HEK293 (cell line): ENCODE results near the gene GJC1.

ENCODE experiments used
- GLI4 ChIP-seq: fragments of 450-650 bp; formaldehyde crosslinking; IDR thresholded peaks from 2 replicates; pipeline ENCODE4 v1.5.1; 2016; ENCODE audit warnings: missing biosample characterization, missing genetic modification characterization
- GLIS2 ChIP-seq: fragments of 450-650 bp; formaldehyde crosslinking; IDR thresholded peaks from 2 replicates; pipeline ENCODE4 v1.5.1; 2016; ENCODE audit warnings: missing biosample characterization, missing genetic modification characterization
- KLF8 ChIP-seq: fragments of 450-650 bp; formaldehyde crosslinking; IDR thresholded peaks from 2 replicates; pipeline ENCODE4 v1.5.1; 2016; ENCODE audit warnings: missing biosample characterization, missing genetic modification characterization
- MZF1 ChIP-seq: fragments of 450-650 bp; formaldehyde crosslinking; IDR thresholded peaks from 2 replicates; pipeline ENCODE4 v1.5.1; 2017; ENCODE audit warnings: missing biosample characterization, missing genetic modification characterization, borderline replicate concordance
- OVOL3 ChIP-seq: fragments of 450-650 bp; formaldehyde crosslinking; IDR thresholded peaks from 2 replicates; pipeline ENCODE4 v1.5.1; 2016; ENCODE audit warnings: missing biosample characterization, missing genetic modification characterization
- PBX3 ChIP-seq: sonication (generic); formaldehyde crosslinking; IDR thresholded peaks from 2 replicates; pipeline ENCODE4 v1.8.1; 2022; ENCODE audit warnings: mild to moderate bottlenecking, moderate library complexity, missing genetic modification reagents
- SALL2 ChIP-seq: fragments of 450-650 bp; formaldehyde crosslinking; IDR thresholded peaks from 2 replicates; pipeline ENCODE4 v1.5.0; 2017; ENCODE audit warnings: missing biosample characterization, mild to moderate bottlenecking, missing genetic modification characterization, borderline replicate concordance
- YY1 ChIP-seq: fragments of 450-650 bp; formaldehyde crosslinking; IDR thresholded peaks from 2 replicates; pipeline ENCODE4 v1.5.1; 2018; ENCODE audit warnings: missing biosample characterization, missing genetic modification characterization
- ZBTB21 ChIP-seq: fragments of 450-650 bp; formaldehyde crosslinking; IDR thresholded peaks from 2 replicates; pipeline ENCODE4 v1.5.1; 2017; ENCODE audit warnings: missing biosample characterization, missing genetic modification characterization
- ZIC2 ChIP-seq: fragments of 450-650 bp; formaldehyde crosslinking; IDR thresholded peaks from 2 replicates; pipeline ENCODE4 v1.5.1; 2016; ENCODE audit warnings: missing biosample characterization, missing genetic modification characterization
- ZNF10 ChIP-seq: fragments of 450-650 bp; formaldehyde crosslinking; IDR thresholded peaks from 2 replicates; pipeline ENCODE4 v1.5.1; 2017; ENCODE audit warnings: missing biosample characterization, missing genetic modification characterization
- ZNF366 ChIP-seq: fragments of 450-650 bp; formaldehyde crosslinking; conservative IDR thresholded peaks from 2 replicates; pipeline ENCODE4 v1.5.1; 2016; ENCODE audit warnings: missing biosample characterization, missing genetic modification characterization
- ZNF398 ChIP-seq: fragments of 450-650 bp; formaldehyde crosslinking; IDR thresholded peaks from 2 replicates; pipeline ENCODE4 v1.5.1; 2017; ENCODE audit warnings: missing biosample characterization, missing genetic modification characterization
- ZNF530 ChIP-seq: fragments of 450-650 bp; formaldehyde crosslinking; IDR thresholded peaks from 2 replicates; pipeline ENCODE4 v1.5.1; 2016; ENCODE audit warnings: low read depth, missing biosample characterization, missing genetic modification characterization
- ZNF549 ChIP-seq: fragments of 450-650 bp; IDR thresholded peaks from 2 replicates; pipeline ENCODE4 v1.5.1; 2018; ENCODE audit warnings: missing biosample characterization, missing genetic modification characterization, mild to moderate bottlenecking, inconsistent platforms, moderate library complexity
- ZNF654 ChIP-seq: fragments of 450-650 bp; formaldehyde crosslinking; IDR thresholded peaks from 2 replicates; pipeline ENCODE4 v1.5.1; 2016; ENCODE audit warnings: low read depth, missing biosample characterization, missing genetic modification characterization
- ZNF660 ChIP-seq: fragments of 450-650 bp; IDR thresholded peaks from 2 replicates; pipeline ENCODE4 v1.5.1; 2018; ENCODE audit warnings: missing biosample characterization, mild to moderate bottlenecking, missing genetic modification characterization
- ZNF76 ChIP-seq: fragments of 450-650 bp; formaldehyde crosslinking; IDR thresholded peaks from 2 replicates; pipeline ENCODE4; 2016; ENCODE audit warnings: low read depth, missing biosample characterization, missing genetic modification characterization, borderline replicate concordance
- ZNF768 ChIP-seq: fragments of 450-650 bp; formaldehyde crosslinking; IDR thresholded peaks from 2 replicates; pipeline ENCODE4 v1.5.1; 2018; ENCODE audit warnings: missing biosample characterization, mild to moderate bottlenecking, missing genetic modification characterization
- ZNF777 ChIP-seq: fragments of 450-650 bp; formaldehyde crosslinking; IDR thresholded peaks from 2 replicates; pipeline ENCODE4 v1.5.1; 2017; ENCODE audit warnings: missing biosample characterization, missing genetic modification characterization, borderline replicate concordance
- ZNF830 ChIP-seq: fragments of 450-650 bp; IDR thresholded peaks from 2 replicates; pipeline ENCODE4 v1.5.0; 2018; ENCODE audit warnings: missing biosample characterization, missing genetic modification characterization, low read depth, mild to moderate bottlenecking, moderate library complexity
- ZSCAN30 ChIP-seq: fragments of 450-650 bp; IDR thresholded peaks from 2 replicates; pipeline ENCODE4 v1.5.1; 2018; ENCODE audit warnings: missing biosample characterization, mild to moderate bottlenecking, missing genetic modification characterization, moderate library complexity
- TF ChIP-seq, protein P1 (sequence below): fragments of 450-650 bp; IDR thresholded peaks from 2 replicates; pipeline ENCODE4 v1.5.1; 2018; ENCODE audit warnings: missing biosample characterization, missing genetic modification characterization
- TF ChIP-seq, protein P2 (sequence below): fragments of 450-650 bp; formaldehyde crosslinking; conservative IDR thresholded peaks from 2 replicates; pipeline ENCODE4 v1.5.1; 2016; ENCODE audit warnings: low read depth, missing biosample characterization, missing genetic modification characterization
- TF ChIP-seq, protein P3 (sequence below): fragments of 450-650 bp; formaldehyde crosslinking; IDR thresholded peaks from 2 replicates; pipeline ENCODE4 v1.5.1; 2016; ENCODE audit warnings: missing biosample characterization, missing genetic modification characterization
- TF ChIP-seq, protein P4 (sequence below): IDR thresholded peaks from 2 replicates; pipeline ENCODE4 v1.6.1; 2011; ENCODE audit warnings: mild to moderate bottlenecking, low read depth, low read length, borderline replicate concordance

Gene GJC1

GRCh38 chr17:44774271-44775135 is 55.6 kb downstream of the GJC1 start (continued):
- TF ChIP-seq, protein P1, sequence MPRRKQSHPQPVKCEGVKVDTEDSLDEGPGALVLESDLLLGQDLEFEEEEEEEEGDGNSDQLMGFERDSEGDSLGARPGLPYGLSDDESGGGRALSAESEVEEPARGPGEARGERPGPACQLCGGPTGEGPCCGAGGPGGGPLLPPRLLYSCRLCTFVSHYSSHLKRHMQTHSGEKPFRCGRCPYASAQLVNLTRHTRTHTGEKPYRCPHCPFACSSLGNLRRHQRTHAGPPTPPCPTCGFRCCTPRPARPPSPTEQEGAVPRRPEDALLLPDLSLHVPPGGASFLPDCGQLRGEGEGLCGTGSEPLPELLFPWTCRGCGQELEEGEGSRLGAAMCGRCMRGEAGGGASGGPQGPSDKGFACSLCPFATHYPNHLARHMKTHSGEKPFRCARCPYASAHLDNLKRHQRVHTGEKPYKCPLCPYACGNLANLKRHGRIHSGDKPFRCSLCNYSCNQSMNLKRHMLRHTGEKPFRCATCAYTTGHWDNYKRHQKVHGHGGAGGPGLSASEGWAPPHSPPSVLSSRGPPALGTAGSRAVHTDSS (tag by site-specific recombination), result no peak
- TF ChIP-seq, protein P2, sequence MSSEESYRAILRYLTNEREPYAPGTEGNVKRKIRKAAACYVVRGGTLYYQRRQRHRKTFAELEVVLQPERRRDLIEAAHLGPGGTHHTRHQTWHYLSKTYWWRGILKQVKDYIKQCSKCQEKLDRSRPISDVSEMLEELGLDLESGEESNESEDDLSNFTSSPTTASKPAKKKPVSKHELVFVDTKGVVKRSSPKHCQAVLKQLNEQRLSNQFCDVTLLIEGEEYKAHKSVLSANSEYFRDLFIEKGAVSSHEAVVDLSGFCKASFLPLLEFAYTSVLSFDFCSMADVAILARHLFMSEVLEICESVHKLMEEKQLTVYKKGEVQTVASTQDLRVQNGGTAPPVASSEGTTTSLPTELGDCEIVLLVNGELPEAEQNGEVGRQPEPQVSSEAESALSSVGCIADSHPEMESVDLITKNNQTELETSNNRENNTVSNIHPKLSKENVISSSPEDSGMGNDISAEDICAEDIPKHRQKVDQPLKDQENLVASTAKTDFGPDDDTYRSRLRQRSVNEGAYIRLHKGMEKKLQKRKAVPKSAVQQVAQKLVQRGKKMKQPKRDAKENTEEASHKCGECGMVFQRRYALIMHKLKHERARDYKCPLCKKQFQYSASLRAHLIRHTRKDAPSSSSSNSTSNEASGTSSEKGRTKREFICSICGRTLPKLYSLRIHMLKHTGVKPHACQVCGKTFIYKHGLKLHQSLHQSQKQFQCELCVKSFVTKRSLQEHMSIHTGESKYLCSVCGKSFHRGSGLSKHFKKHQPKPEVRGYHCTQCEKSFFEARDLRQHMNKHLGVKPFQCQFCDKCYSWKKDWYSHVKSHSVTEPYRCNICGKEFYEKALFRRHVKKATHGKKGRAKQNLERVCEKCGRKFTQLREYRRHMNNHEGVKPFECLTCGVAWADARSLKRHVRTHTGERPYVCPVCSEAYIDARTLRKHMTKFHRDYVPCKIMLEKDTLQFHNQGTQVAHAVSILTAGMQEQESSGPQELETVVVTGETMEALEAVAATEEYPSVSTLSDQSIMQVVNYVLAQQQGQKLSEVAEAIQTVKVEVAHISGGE (tag by site-specific recombination), result no peak
- TF ChIP-seq ZNF398 (tag by site-specific recombination) (no peak), ZSCAN30 (tag by site-specific recombination) (peak; percentile 59; the same call in 1 of the 2 replicates), ZNF830 (tag by site-specific recombination) (no peak), ZNF366 (tag by site-specific recombination) (peak; percentile 38; the same call in 1 of the 2 replicates), PBX3 (CRISPR knock-in tag) (0 out of 2 replicates have a peak, but pooled peaks have one; percentile 31), ZNF549 (tag by site-specific recombination) (no peak), ZNF530 (no peak), ZNF10 (no peak), ZIC2 (tag by site-specific recombination) (peak; percentile 48), SALL2 (no peak), ZBTB21 (no peak), GLI4 (tag by site-specific recombination) (no peak), YY1 (tag by site-specific recombination) (peak; percentile 10; the same call in 1 of the 2 replicates), ZNF660 (tag by site-specific recombination) (peak; percentile 76; the same call in 1 of the 2 replicates), GLIS2 (tag by site-specific recombination) (peak; percentile 76; the same call in 1 of the 2 replicates), ZNF768 (tag by site-specific recombination) (no peak), MZF1 (tag by site-specific recombination) (peak; percentile 91), ZNF76 (tag by site-specific recombination) (peak; percentile 30; the same call in 1 of the 2 replicates), KLF8 (tag by site-specific recombination) (no peak), ZNF654 (tag by site-specific recombination) (peak; percentile 78), OVOL3 (tag by site-specific recombination) (no peak), ZNF777 (no peak)
- TF ChIP-seq, protein P3, sequence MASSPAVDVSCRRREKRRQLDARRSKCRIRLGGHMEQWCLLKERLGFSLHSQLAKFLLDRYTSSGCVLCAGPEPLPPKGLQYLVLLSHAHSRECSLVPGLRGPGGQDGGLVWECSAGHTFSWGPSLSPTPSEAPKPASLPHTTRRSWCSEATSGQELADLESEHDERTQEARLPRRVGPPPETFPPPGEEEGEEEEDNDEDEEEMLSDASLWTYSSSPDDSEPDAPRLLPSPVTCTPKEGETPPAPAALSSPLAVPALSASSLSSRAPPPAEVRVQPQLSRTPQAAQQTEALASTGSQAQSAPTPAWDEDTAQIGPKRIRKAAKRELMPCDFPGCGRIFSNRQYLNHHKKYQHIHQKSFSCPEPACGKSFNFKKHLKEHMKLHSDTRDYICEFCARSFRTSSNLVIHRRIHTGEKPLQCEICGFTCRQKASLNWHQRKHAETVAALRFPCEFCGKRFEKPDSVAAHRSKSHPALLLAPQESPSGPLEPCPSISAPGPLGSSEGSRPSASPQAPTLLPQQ (tag by site-specific recombination), result no peak
- TF ChIP-seq, protein P4, sequence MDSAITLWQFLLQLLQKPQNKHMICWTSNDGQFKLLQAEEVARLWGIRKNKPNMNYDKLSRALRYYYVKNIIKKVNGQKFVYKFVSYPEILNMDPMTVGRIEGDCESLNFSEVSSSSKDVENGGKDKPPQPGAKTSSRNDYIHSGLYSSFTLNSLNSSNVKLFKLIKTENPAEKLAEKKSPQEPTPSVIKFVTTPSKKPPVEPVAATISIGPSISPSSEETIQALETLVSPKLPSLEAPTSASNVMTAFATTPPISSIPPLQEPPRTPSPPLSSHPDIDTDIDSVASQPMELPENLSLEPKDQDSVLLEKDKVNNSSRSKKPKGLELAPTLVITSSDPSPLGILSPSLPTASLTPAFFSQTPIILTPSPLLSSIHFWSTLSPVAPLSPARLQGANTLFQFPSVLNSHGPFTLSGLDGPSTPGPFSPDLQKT, result no peak
